CD14-positive monocyte (primary cell): Measurements from ENCODE around the gene PTOV1. TPM values are rescaled to one million over a fixed set of nuclear protein-coding genes. Genes with fewer than 3 reads are reported as not detected.

Source experiments
- DNase-seq, 3 donors: peaks; one replicate each; pipeline ENCODE4 v3.0.0-alpha.2; 2011 to 2022
- H2AFZ ChIP-seq: 2 replicates; pipeline ENCODE4 v1.6.0; 2012; ENCODE audit warnings: mild to moderate bottlenecking, low read depth, low read length, inconsistent platforms; ENCODE audit not compliant: insufficient read depth, poor library complexity, severe bottlenecking
- H3K27ac ChIP-seq, 2 donors: 1 replicate in 1 of 2; 2 replicates in 1 of 2; pipeline ENCODE4 v1.5.1; 2012 to 2013; ENCODE audit warnings: low read length in 2 of 2, control low read depth in 1 of 2, inconsistent platforms in 1 of 2, low read depth in 1 of 2, mild to moderate bottlenecking in 1 of 2
- H3K27me3 ChIP-seq, 2 donors: one replicate each; pipeline versions ENCODE4 v1.6.0 to v1.6.1; 2011 to 2013; ENCODE audit warnings: low read length in 2 of 2; ENCODE audit not compliant: control insufficient read depth in 2 of 2, insufficient read depth in 2 of 2
- H3K36me3 ChIP-seq, 2 donors: replicated peaks in 1 of 2; 1 replicate in 1 of 2; 2 replicates in 1 of 2; pipeline versions ENCODE4 v1.5.1 to v1.6.1; 2012 to 2013; ENCODE audit warnings: low read length in 2 of 2, control low read depth in 1 of 2, inconsistent platforms in 1 of 2, mild to moderate bottlenecking in 1 of 2; ENCODE audit not compliant: insufficient read depth in 2 of 2, control insufficient read depth in 1 of 2
- H3K4me1 ChIP-seq, 2 donors: 1 replicate in 1 of 2; 2 replicates in 1 of 2; pipeline versions ENCODE4 v1.5.1 to v1.6.1; 2012 to 2013; ENCODE audit warnings: low read length in 2 of 2, control low read depth in 1 of 2, inconsistent platforms in 1 of 2, mild to moderate bottlenecking in 1 of 2, moderate library complexity in 1 of 2; ENCODE audit not compliant: insufficient read depth in 2 of 2, control insufficient read depth in 1 of 2
- H3K4me2 ChIP-seq: replicated peaks from 2 replicates; pipeline ENCODE3; 2012; ENCODE audit warnings: low read length, moderate library complexity, mild to moderate bottlenecking; ENCODE audit not compliant: poor library complexity, severe bottlenecking; ENCODE audit errors: extremely low read depth
- H3K4me3 ChIP-seq, 3 experiments: fragments of 200-600 bp in 1 of 3; sonication (generic) in 1 of 3; replicated peaks in 1 of 3; 1 replicate in 2 of 3; 2 replicates in 1 of 3; pipeline ENCODE4 v1.5.1; 2011 to 2013; ENCODE audit warnings: low read length in 3 of 3, mild to moderate bottlenecking in 3 of 3, control low read depth in 2 of 3, low read depth in 2 of 3, inconsistent platforms in 1 of 3, moderate library complexity in 1 of 3
- H3K79me2 ChIP-seq: 2 replicates; pipeline ENCODE4 v1.6.0; 2012; ENCODE audit warnings: mild to moderate bottlenecking, control low read depth, inconsistent platforms, low read length, moderate library complexity; ENCODE audit not compliant: insufficient read depth
- H3K9ac ChIP-seq: 2 replicates; pipeline ENCODE4 v1.6.0; 2017; ENCODE audit warnings: low read length, mild to moderate bottlenecking; ENCODE audit not compliant: insufficient read depth, poor library complexity, severe bottlenecking
- H3K9me3 ChIP-seq, 2 donors: replicated peaks in 1 of 2; 1 replicate in 1 of 2; 2 replicates in 1 of 2; pipeline versions ENCODE4 v1.5.1 to v1.6.1; 2012 to 2013; ENCODE audit warnings: low read length in 2 of 2, control low read depth in 1 of 2; ENCODE audit not compliant: control insufficient read depth in 1 of 2, insufficient read depth in 1 of 2
- H4K20me1 ChIP-seq: 2 replicates; pipeline ENCODE4 v1.6.0; 2012; ENCODE audit warnings: mild to moderate bottlenecking, low read length, control low read depth, moderate library complexity; ENCODE audit not compliant: insufficient read depth
- H3K27ac Mint-ChIP-seq, 7 donors: one replicate each; pipeline ENCODE4 v1.8.0; 2020; ENCODE audit warnings: mild to moderate bottlenecking in 7 of 7, mixed read lengths in 7 of 7, moderate library complexity in 6 of 7, inconsistent platforms in 2 of 7
- H3K27me3 Mint-ChIP-seq, 3 donors: one replicate each; pipeline ENCODE4 v1.8.0; 2021 to 2022; ENCODE audit warnings: low read depth in 3 of 3, mild to moderate bottlenecking in 3 of 3, mixed read lengths in 3 of 3, moderate library complexity in 3 of 3, inconsistent platforms in 1 of 3
- H3K36me3 Mint-ChIP-seq, 2 donors: one replicate each; pipeline ENCODE4 v1.8.0; 2020; ENCODE audit warnings: mixed read lengths in 2 of 2, inconsistent platforms in 1 of 2, mild to moderate bottlenecking in 1 of 2
- H3K4me1 Mint-ChIP-seq: one replicate; pipeline ENCODE4 v1.8.0; 2020; ENCODE audit warnings: mild to moderate bottlenecking, mixed read lengths
- H3K4me3 Mint-ChIP-seq, 2 donors: one replicate each; pipeline ENCODE4 v1.8.0; 2020; ENCODE audit warnings: mild to moderate bottlenecking in 2 of 2, mixed read lengths in 2 of 2, moderate library complexity in 1 of 2
- H3K9me3 Mint-ChIP-seq, 7 donors: one replicate each; pipeline ENCODE4 v1.8.0; 2020 to 2022; ENCODE audit warnings: mixed read lengths in 7 of 7, mild to moderate bottlenecking in 6 of 7, moderate library complexity in 6 of 7, inconsistent platforms in 2 of 7
- CTCF ChIP-seq: fragments of 200-600 bp; IDR thresholded peaks from one replicate; pipeline ENCODE4 v1.8.0; 2022; ENCODE audit warnings: antibody characterized with exemption, mild to moderate bottlenecking
- WGBS: methylation state at CpG from one replicate; pipeline ENCODE4 v1.1.5; 2013; ENCODE audit warnings: missing lambda C conversion rate; ENCODE audit not compliant: insufficient coverage; 5-methylcytosine and 5-hydroxymethylcytosine counted together
- intact Hi-C, 2 donors: fragments of 100-400 bp; cut with micrococcal nuclease; formaldehyde crosslinking; loops; one replicate each; pipeline versions ENCODE4 v1.15.0 to v1.15.1; 2023
- polyA plus RNA-seq, 3 donors: library from polyadenylated mRNA; depleted of rRNA in 1 of 3; unstranded in 2 of 3; stranded (reverse) in 1 of 3; fragments of 300-500 nt in 2 of 3; fragments of >200 nt in 1 of 3; fragmentation: Illumina TruSeq in 2 of 3; gene quantifications; 1 replicate in 2 of 3; 2 replicates in 1 of 3; pipeline ENCODE4 v1.2.3, GENCODE V29; 2012 to 2021

PTOV1 gene
- polyA plus RNA-seq, 3 donors, result 18.3 to 67.9 (median 31.2) TPM

GRCh38 chr19:49875177-49875576, 24.2 kb downstream of the PTOV1 start:
- Histone ChIP-seq H3K9me3 (no peaks in the 10 kb centered on the region), H3K27me3 (no peaks in the 10 kb centered on the region), H3K4me3 (peak overlapping the region in 1 of 3 experiments; percentile 94), H2AFZ (no peak overlapping the region), H3K36me3 (peaks cover 3 to 8% of the 10 kb centered on the region in 2 donors), H4K20me1 (peaks cover 17% of the 10 kb centered on the region), H3K27ac (peak overlapping the region; percentile 90 to 95), H3K9ac (peak overlapping the region; percentile 89), H3K4me1 (peaks cover 32 to 37% of the 10 kb centered on the region in 2 donors), H3K4me2 (peak overlapping the region; percentile 98), H3K79me2 (peaks cover 34% of the 10 kb centered on the region)
- WGBS, result 100% methylated on average over 2 of the region's 4 CpGs
- peaks cover 24 to 48% of the 10 kb centered on the region in 2 donors for H3K36me3 Mint-ChIP-seq
- peaks cover 0 to 3% (median 0%) of the 10 kb centered on the region in 7 donors for H3K9me3 Mint-ChIP-seq
- peaks cover 37% of the 10 kb centered on the region for H3K4me1 Mint-ChIP-seq
- H3K4me3 Mint-ChIP-seq, result no peak overlapping the region
- no peak for DNase-seq
- intact Hi-C loops, result loop anchor here in 1 of 2 donors (5.0 kb wide), 1 partner anchor 198 kb away; the partner anchor contains the start of gene PRMT1
- peak overlapping the region in 2 of 7 donors; percentile 50 to 83 for H3K27ac Mint-ChIP-seq
- no peak for TF ChIP-seq CTCF
- H3K27me3 Mint-ChIP-seq, result peaks cover 0 to 2% (median 0%) of the 10 kb centered on the region in 3 donors

- intact Hi-C loops, result loop anchor here (2.0 to 5.0 kb wide), 5 partner anchors 53 to 235 kb away; partner anchors contain the start of genes ATF5 (in 1 of the 2), FUZ (in 1 of the 2), NUP62 (in 1 of the 2) and PRMT1 (in 1 of the 2)
- Mint-ChIP-seq H3K4me1 (peaks cover 29% of the 10 kb centered on the region), H3K27ac (no peak overlapping the region), H3K36me3 (peaks cover 32 to 50% of the 10 kb centered on the region in 2 donors), H3K9me3 (peaks cover 0 to 3% (median 0%) of the 10 kb centered on the region in 7 donors), H3K4me3 (no peak overlapping the region), H3K27me3 (no peaks in the 10 kb centered on the region)
- peaks cover 37% of the 10 kb centered on the region for H3K79me2 ChIP-seq
- peak; percentile 29 to 55 (median 49) for DNase-seq
- peak overlapping the region; percentile 88 for H2AFZ ChIP-seq
- no peaks in the 10 kb centered on the region for H3K27me3 ChIP-seq
- peak overlapping the region; percentile 98 for H3K4me2 ChIP-seq
- H4K20me1 ChIP-seq, result peaks cover 23% of the 10 kb centered on the region
- TF ChIP-seq CTCF, result no peak
- H3K9ac ChIP-seq, result peak overlapping the region; percentile 89
- H3K4me3 ChIP-seq, result peak overlapping the region; percentile 66 to 94 (median 88)
- H3K4me1 ChIP-seq, result peaks cover 25 to 30% of the 10 kb centered on the region in 2 donors
- peak overlapping the region; percentile 90 to 95 for H3K27ac ChIP-seq
- no peaks in the 10 kb centered on the region for H3K9me3 ChIP-seq
- under 1% methylated on average over 25 of the region's 28 CpGs for WGBS
- peaks cover 11 to 16% of the 10 kb centered on the region in 2 donors for H3K36me3 ChIP-seq
Measured at GRCh38 chr19:49875857-49876421, 25.0 kb downstream of the PTOV1 start.
